Upper lobe of left lung (tissue), 6 donors: ENCODE data around the gene EWSR1. TPM values are rescaled to one million over a fixed set of nuclear protein-coding genes. Genes with fewer than 3 reads are reported as not detected.

Source experiments
- ATAC-seq, 2 donors: fragments of 200-7000 bp; cut with Tn5 transposase; one replicate each; pipeline ENCODE4 v1.9.1; 2022; ENCODE audit warnings: mild to moderate bottlenecking in 2 of 2, moderate library complexity in 2 of 2; ENCODE audit not compliant: low FRiP score in 2 of 2
- DNase-seq, 2 donors: peaks; one replicate each; pipeline ENCODE4 v3.0.0-alpha.2; 2019 to 2020
- H3K27ac ChIP-seq, 4 donors: fragments of 200-600 bp; sonication (generic); one replicate each; pipeline ENCODE4 v1.5.1; 2016 to 2019
- H3K27me3 ChIP-seq, 4 donors: fragments of 200-600 bp; sonication (generic); one replicate each; pipeline ENCODE4 v1.5.1; 2017 to 2019
- H3K36me3 ChIP-seq, 4 donors: fragments of 200-600 bp; sonication (generic); one replicate each; pipeline ENCODE4 v1.5.1; 2016 to 2019
- H3K4me1 ChIP-seq, 4 donors: fragments of 200-600 bp; sonication (generic); one replicate each; pipeline ENCODE4 v1.5.1; 2018 to 2019
- H3K4me3 ChIP-seq, 4 donors: fragments of 200-600 bp; sonication (generic); one replicate each; pipeline ENCODE4 v1.5.1; 2017 to 2019; ENCODE audit warnings: mild to moderate bottlenecking in 2 of 4, moderate library complexity in 1 of 4
- H3K9me3 ChIP-seq, 4 donors: fragments of 200-600 bp; sonication (generic); one replicate each; pipeline ENCODE4 v1.5.1; 2018 to 2019
- EP300 ChIP-seq, 4 donors: sonication (generic); formaldehyde crosslinking; IDR thresholded peaks; one replicate each; pipeline ENCODE4 v1.5.1; 2017; ENCODE audit warnings: antibody characterized with exemption in 4 of 4, control low read depth in 2 of 4
- POLR2A ChIP-seq, 4 donors: fragments of 450-650 bp; IDR thresholded peaks; one replicate each; pipeline ENCODE4 v1.5.1; 2016 to 2017; ENCODE audit warnings: antibody characterized with exemption in 4 of 4, mild to moderate bottlenecking in 2 of 4
- POLR2AphosphoS5 ChIP-seq, 2 donors: sonication (generic); formaldehyde crosslinking; IDR thresholded peaks; one replicate each; pipeline ENCODE4 v1.5.1; 2017; ENCODE audit warnings: antibody characterized with exemption in 2 of 2
- WGBS, 2 donors: methylation state at CpG; one replicate each; pipeline ENCODE4 v1.1.5; 2017 to 2018; 5-methylcytosine and 5-hydroxymethylcytosine counted together
- total RNA-seq, 6 donors: library from RNA; depleted of rRNA in 4 of 6; stranded (reverse); fragments of >200 nt in 4 of 6; gene quantifications; one replicate each; pipeline versions ENCODE4 v1.1.0 to v1.2.1, GENCODE V29; 2016 to 2021
- TF ChIP-seq, protein P1 (sequence below), 6 experiments: fragments of 450-650 bp in 4 of 6; fragments of 200-600 bp in 2 of 6; sonication (generic) in 2 of 6; IDR thresholded peaks; one replicate each; pipeline ENCODE4 v1.5.1; 2016 to 2019; ENCODE audit warnings: antibody characterized with exemption in 6 of 6
- donor health status: DM: no; HTN: no; CAD: no; lungs with moderate emphysema.
- donor health status: DM: no; HTN: yes; CAD: no; lungs with severe emphysema.

EWSR1 gene
- total RNA-seq, 6 donors from 2014 or later, result 156 to 293 (median 183) TPM

DNA sequence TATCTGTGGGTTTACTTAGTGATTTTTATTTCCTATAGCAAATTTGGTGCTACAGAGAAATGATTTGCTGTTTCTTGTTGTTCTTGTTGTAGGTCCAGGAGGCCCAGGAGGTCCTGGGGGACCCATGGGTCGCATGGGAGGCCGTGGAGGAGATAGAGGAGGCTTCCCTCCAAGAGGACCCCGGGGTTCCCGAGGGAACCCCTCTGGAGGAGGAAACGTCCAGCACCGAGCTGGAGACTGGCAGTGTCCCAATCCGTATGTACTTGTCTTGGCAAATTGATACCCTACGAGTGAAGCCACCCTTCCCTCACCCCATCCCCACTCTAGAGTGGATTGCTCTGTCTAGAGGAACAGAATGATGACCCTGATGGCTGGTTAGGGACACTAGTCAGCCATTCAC, 30.6 kb downstream of the EWSR1 start:
- 83 to 89% methylated on average over 7 to 8 of the region's 8 CpGs for WGBS, 2 donors
- no peaks in the 10 kb centered on the region for H3K9me3 ChIP-seq
- H3K4me1 ChIP-seq, result peaks cover 9 to 14% (median 10%) of the 10 kb centered on the region in 4 donors
- TF ChIP-seq POLR2AphosphoS5 (IDR thresholded peaks at IDR 0.05), result no peak
- no peak for TF ChIP-seq POLR2A (IDR thresholded peaks at IDR 0.05)
- no peak for TF ChIP-seq EP300 (IDR thresholded peaks at IDR 0.05)
- TF ChIP-seq, protein P1, sequence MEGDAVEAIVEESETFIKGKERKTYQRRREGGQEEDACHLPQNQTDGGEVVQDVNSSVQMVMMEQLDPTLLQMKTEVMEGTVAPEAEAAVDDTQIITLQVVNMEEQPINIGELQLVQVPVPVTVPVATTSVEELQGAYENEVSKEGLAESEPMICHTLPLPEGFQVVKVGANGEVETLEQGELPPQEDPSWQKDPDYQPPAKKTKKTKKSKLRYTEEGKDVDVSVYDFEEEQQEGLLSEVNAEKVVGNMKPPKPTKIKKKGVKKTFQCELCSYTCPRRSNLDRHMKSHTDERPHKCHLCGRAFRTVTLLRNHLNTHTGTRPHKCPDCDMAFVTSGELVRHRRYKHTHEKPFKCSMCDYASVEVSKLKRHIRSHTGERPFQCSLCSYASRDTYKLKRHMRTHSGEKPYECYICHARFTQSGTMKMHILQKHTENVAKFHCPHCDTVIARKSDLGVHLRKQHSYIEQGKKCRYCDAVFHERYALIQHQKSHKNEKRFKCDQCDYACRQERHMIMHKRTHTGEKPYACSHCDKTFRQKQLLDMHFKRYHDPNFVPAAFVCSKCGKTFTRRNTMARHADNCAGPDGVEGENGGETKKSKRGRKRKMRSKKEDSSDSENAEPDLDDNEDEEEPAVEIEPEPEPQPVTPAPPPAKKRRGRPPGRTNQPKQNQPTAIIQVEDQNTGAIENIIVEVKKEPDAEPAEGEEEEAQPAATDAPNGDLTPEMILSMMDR (IDR thresholded peaks at IDR 0.05), result no peak
- ATAC-seq, result no peak
- peaks cover 57 to 78% (median 78%) of the 10 kb centered on the region in 4 donors for H3K36me3 ChIP-seq
- H3K27me3 ChIP-seq, result no peaks in the 10 kb centered on the region
- no peak overlapping the region for H3K4me3 ChIP-seq
- no peak overlapping the region for H3K27ac ChIP-seq
- no peak for DNase-seq

DNA sequence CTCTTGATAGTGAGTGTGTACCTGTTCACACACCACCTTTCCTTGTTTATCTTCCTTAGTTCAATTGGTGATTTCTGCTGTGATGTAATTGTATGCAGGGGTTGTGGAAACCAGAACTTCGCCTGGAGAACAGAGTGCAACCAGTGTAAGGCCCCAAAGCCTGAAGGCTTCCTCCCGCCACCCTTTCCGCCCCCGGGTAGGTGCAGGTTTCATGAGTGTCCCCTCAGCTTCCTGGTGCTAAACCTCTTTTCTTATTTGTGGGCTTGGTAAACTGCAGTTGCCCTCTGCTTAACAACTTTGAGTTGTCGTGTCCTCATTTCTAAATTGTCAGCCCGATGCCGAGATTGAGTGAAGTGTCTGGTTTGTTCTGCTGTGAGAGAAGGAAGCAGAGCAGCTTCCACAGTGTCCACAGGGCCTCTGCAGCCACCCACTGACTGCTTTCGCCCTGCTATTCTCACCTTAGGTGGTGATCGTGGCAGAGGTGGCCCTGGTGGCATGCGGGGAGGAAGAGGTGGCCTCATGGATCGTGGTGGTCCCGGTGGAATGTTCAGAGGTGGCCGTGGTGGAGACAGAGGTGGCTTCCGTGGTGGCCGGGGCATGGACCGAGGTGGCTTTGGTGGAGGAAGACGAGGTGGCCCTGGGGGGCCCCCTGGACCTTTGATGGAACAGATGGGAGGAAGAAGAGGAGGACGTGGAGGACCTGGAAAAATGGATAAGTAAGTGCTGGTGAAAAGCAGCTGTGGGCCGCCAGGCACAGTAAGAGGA, 31.2 kb downstream of the EWSR1 start:
- peaks cover 51 to 72% (median 71%) of the 10 kb centered on the region in 4 donors for H3K36me3 ChIP-seq
- TF ChIP-seq, protein P1 (IDR thresholded peaks at IDR 0.05), result no peak
- TF ChIP-seq POLR2AphosphoS5 (IDR thresholded peaks at IDR 0.05), result no peak
- TF ChIP-seq POLR2A (IDR thresholded peaks at IDR 0.05), result no peak
- TF ChIP-seq EP300 (IDR thresholded peaks at IDR 0.05), result no peak
- no peaks in the 10 kb centered on the region for H3K9me3 ChIP-seq
- ATAC-seq (no peak), DNase-seq (peak in 1 of 2 donors; percentile 55)
- H3K27ac ChIP-seq, result no peak overlapping the region
- H3K4me1 ChIP-seq, result peaks cover 9 to 14% (median 10%) of the 10 kb centered on the region in 4 donors
- 90 to 93% methylated on average over 19 of the region's 19 CpGs for WGBS, 2 donors
- no peak overlapping the region for H3K4me3 ChIP-seq
- no peaks in the 10 kb centered on the region for H3K27me3 ChIP-seq

- Histone ChIP-seq H3K36me3 (peaks cover 42 to 60% (median 60%) of the 10 kb centered on the region in 4 donors), H3K4me3 (no peak overlapping the region), H3K27me3 (no peaks in the 10 kb centered on the region), H3K27ac (no peak overlapping the region), H3K4me1 (peaks cover 9 to 15% (median 10%) of the 10 kb centered on the region in 4 donors), H3K9me3 (no peaks in the 10 kb centered on the region)
- DNase-seq (no peak), ATAC-seq (no peak)
- WGBS, 2 donors, result 61 to 67% methylated on average over 4 of the region's 4 CpGs
- TF ChIP-seq EP300 (IDR thresholded peaks at IDR 0.05) (no peak), POLR2A (IDR thresholded peaks at IDR 0.05) (no peak), POLR2AphosphoS5 (IDR thresholded peaks at IDR 0.05) (no peak)
- TF ChIP-seq, protein P1 (IDR thresholded peaks at IDR 0.05), result no peak
These were observed 32.4 kb downstream of the EWSR1 start for GRCh38 chr22:29300467-29300806.

GRCh38 chr22:29300807-29301601, 32.9 kb downstream of the EWSR1 start:
- DNase-seq (no peak), ATAC-seq (no peak)
- no peaks in the 10 kb centered on the region for H3K27me3 ChIP-seq
- WGBS, 2 donors, result 78 to 82% methylated on average over 10 of the region's 10 CpGs
- TF ChIP-seq POLR2AphosphoS5 (IDR thresholded peaks at IDR 0.05), result no peak
- TF ChIP-seq POLR2A (IDR thresholded peaks at IDR 0.05), result no peak
- no peak for TF ChIP-seq EP300 (IDR thresholded peaks at IDR 0.05)
- TF ChIP-seq, protein P1 (IDR thresholded peaks at IDR 0.05), result no peak
- peaks cover 38 to 55% (median 54%) of the 10 kb centered on the region in 4 donors for H3K36me3 ChIP-seq
- peak overlapping the region in 1 of 4 donors; percentile 17 for H3K27ac ChIP-seq
- H3K4me1 ChIP-seq, result peaks cover 10 to 21% (median 12%) of the 10 kb centered on the region in 4 donors
- no peaks in the 10 kb centered on the region for H3K9me3 ChIP-seq
- H3K4me3 ChIP-seq, result no peak overlapping the region
